ENCODE measurements around the gene ULK4. TPM values are rescaled to one million over a fixed set of nuclear protein-coding genes. Genes with fewer than 3 reads are reported as not detected.
"Not testable (repeated sequence)": the region's sequence is repeated elsewhere in the genome, so short reads cannot be mapped to it uniquely, and the experiment has no call there.

The ULK4 gene
- total RNA-seq, 3 donors from 2014 or later = 7.2 to 10.1 (median 9.5) TPM

- Histone ChIP-seq H3K9me3 (no peaks in the 10 kb centered on the region), H3K4me3 (no peak overlapping the region), H3K36me3 (ENCODE audit: low read depth) (no peaks in the 10 kb centered on the region), H3K4me1 (ENCODE audit: low read depth) (peaks cover 7% of the 10 kb centered on the region)
- no peak for DNase-seq
- TF ChIP-seq CTCF (IDR thresholded peaks at IDR 0.05) = no peak
- intact Hi-C loops (cut with DNase I, micrococcal nuclease) = no loop called here
- no peak for ATAC-seq
Observed at GRCh38 chr3:41649129-41649739, 312.7 kb downstream of the ULK4 start.

- H3K9me3 ChIP-seq; intact Hi-C loops (cut with DNase I, micrococcal nuclease); H3K4me1 ChIP-seq (ENCODE audit: low read depth); H3K4me3 ChIP-seq; DNase-seq; ATAC-seq; H3K36me3 ChIP-seq (ENCODE audit: low read depth): not testable (repeated sequence)
Observed at GRCh38 chr3:41647730-41648129, 314.2 kb downstream of the ULK4 start.

DNA sequence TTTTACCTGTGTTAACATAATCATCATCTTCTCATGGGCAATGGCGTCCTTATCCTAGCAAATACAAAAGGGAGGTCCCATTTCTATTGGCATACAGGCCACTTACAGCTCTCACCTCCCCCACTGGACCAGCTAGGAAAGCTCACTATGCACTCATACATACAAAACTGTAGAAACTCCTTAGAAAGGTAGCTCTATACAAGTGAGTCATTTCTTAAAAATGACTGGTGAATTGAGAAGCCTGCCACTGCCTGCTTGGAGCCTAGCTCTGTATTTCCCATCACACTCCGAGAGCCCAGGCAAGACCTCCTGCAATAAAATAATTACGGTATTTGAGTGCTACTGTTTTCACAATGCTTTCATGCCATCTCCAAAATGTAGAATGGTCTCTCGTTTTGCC is 321.8 kb downstream of the ULK4 start:
- DNase-seq (no peak), ATAC-seq (no peak)
- Histone ChIP-seq H3K36me3 (ENCODE audit: low read depth) (no peaks in the 10 kb centered on the region), H3K4me3 (no peak overlapping the region), H3K4me1 (ENCODE audit: low read depth) (no peaks in the 10 kb centered on the region), H3K9me3 (no peaks in the 10 kb centered on the region)
- TF ChIP-seq CTCF (IDR thresholded peaks at IDR 0.05) = no peak
- intact Hi-C loops (cut with DNase I, micrococcal nuclease) = no loop called here

DNA sequence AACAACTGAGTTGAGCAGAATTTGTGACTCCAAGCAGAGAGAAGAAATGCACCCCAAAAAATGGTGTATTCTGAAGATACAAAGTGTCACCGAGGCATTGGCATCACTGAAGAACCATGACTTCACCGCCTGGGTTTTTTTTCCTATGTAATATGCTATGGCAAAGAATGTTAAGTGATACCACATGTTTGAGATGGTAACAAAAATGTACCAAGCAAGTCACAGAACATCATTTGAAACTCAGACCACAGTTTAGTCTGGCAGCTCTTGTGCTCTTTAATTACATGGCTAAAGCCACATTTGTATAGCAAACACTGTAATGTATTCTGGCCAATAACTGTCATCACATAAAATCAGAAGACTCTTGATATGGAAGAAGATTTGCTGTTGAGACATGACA is 323.5 kb downstream of the ULK4 start:
- Histone ChIP-seq H3K4me1 (ENCODE audit: low read depth) (no peaks in the 10 kb centered on the region), H3K9me3 (no peaks in the 10 kb centered on the region), H3K4me3 (no peak overlapping the region), H3K36me3 (ENCODE audit: low read depth) (no peaks in the 10 kb centered on the region)
- DNase-seq (no peak), ATAC-seq (no peak)
- intact Hi-C loops (cut with DNase I, micrococcal nuclease) = no loop called here
- TF ChIP-seq CTCF (IDR thresholded peaks at IDR 0.05) = no peak

DNA sequence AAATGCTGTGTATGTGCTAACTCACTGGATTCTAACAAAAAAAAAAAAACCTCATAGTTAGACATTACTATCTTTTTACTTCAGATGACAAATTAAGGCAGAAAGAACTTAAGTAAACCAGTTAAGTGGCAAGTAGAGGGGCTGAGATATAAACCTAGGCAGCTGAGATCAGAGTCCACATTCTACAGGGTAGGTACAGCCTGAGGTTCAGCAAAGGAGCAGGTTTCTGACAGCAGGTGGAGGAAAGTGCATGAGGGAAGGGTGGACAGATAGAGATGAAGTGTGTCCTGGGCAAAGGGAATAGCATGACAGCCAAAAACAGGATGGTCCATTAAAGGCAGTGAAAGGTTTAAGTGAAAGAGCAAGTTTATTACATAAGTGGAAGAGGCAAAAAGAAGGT is 329.2 kb downstream of the ULK4 start:
- Histone ChIP-seq H3K9me3 (no peaks in the 10 kb centered on the region), H3K4me1 (ENCODE audit: low read depth) (peaks cover 6% of the 10 kb centered on the region), H3K4me3 (no peak overlapping the region), H3K36me3 (ENCODE audit: low read depth) (no peaks in the 10 kb centered on the region)
- ATAC-seq = peak; percentile 75
- intact Hi-C loops (cut with DNase I, micrococcal nuclease) = no loop called here
- no peak for TF ChIP-seq CTCF (IDR thresholded peaks at IDR 0.05)
- peak in 1 of 3 donors; percentile 19 for DNase-seq

DNA sequence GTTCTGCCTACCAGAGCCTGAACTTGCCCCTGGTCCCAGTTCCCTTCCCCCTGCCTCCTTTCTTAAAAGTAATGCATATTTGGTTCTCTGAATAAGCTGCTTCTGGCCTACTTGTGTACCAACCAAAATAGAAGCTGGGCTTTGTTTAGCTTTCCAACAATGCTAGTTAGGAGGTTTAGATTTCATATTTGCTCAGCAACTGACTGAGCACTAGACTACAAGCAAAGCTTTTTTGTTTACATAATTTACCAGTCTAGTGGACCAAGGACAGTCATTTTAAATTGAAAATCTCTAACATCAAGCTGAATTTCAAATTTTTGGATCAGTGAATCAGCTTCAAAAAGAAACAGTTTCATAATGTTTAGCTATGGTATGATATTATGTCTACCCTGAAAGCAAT is 331.2 kb downstream of the ULK4 start:
- TF ChIP-seq CTCF (IDR thresholded peaks at IDR 0.05) = no peak
- Histone ChIP-seq H3K4me1 (ENCODE audit: low read depth) (peaks cover 6% of the 10 kb centered on the region), H3K4me3 (no peak overlapping the region), H3K9me3 (no peaks in the 10 kb centered on the region), H3K36me3 (ENCODE audit: low read depth) (no peaks in the 10 kb centered on the region)
- ATAC-seq = no peak
- DNase-seq = no peak
- intact Hi-C loops (cut with DNase I, micrococcal nuclease) = no loop called here
